GM12878 (cell line): ENCODE data around the gene GPM6B. TPM values are rescaled to one million over a fixed set of nuclear protein-coding genes. Genes with fewer than 3 reads are reported as not detected.

Experiments used
- ATAC-seq: fragments of 200-7000 bp; cut with Tn5 transposase; 3 replicates; pipeline ENCODE4 v1.9.1; 2020; ENCODE audit warnings: mild to moderate bottlenecking, moderate library complexity
- BruUV-seq: library from RNA; stranded (reverse); fragments of 400-500 nt; replicated peaks from 2 replicates; lab custom pipeline; 2021; lab: Mats Ljungman, UMichigan
- CTCF ChIA-PET: fragments of 300-600 bp; sonication (Branson Sonifier 250); formaldehyde crosslinking; extraction: SDS; loops from one replicate; lab custom pipeline; 2021; ENCODE audit warnings: inconsistent platforms; lab: Yijun Ruan, JAX
- POLR2A ChIA-PET: fragments of 350-600 bp; formaldehyde crosslinking; extraction: SDS; loops from one replicate; lab custom pipeline; 2021; ENCODE audit warnings: inconsistent platforms; lab: Charles Lee
- RAD21 ChIA-PET: fragments of 300-600 bp; sonication (Branson Sonifier 250); formaldehyde crosslinking; loops from one replicate; lab custom pipeline; 2023; ENCODE audit warnings: antibody characterized with exemption; ENCODE audit not compliant: unreplicated experiment; lab: Charles Lee
- SMC1A ChIA-PET: fragments of 300-600 bp; sonication (Branson Sonifier 250); formaldehyde crosslinking; loops from one replicate; lab custom pipeline; 2023; ENCODE audit not compliant: unreplicated experiment, uncharacterized antibody; lab: Charles Lee
- DNase-seq: peaks from one replicate; pipeline ENCODE4 v3.0.0-alpha.2; 2011; ENCODE audit warnings: low read depth, low spot score
- FAIRE-seq: peaks from 3 replicates; lab custom pipeline; 2011; peaks lifted over from hg19 to GRCh38; lab: Jason Lieb, UNC
- H2AFZ ChIP-seq: 2 replicates; pipeline ENCODE4 v1.6.0; 2011; ENCODE audit warnings: low read depth, low read length, control low read depth; ENCODE audit not compliant: control insufficient read depth
- H3K27ac ChIP-seq: 2 replicates; pipeline ENCODE4 v1.5.1; 2011; ENCODE audit warnings: control low read depth; ENCODE audit not compliant: control insufficient read depth, insufficient read depth
- H3K27me3 ChIP-seq, 2 experiments: replicated peaks in 1 of 2; 2 replicates each; pipeline versions ENCODE4 v1.6.0 to v1.6.1; 2011; ENCODE audit warnings: low read length in 1 of 2; ENCODE audit not compliant: control insufficient read depth in 2 of 2, insufficient read depth in 2 of 2
- H3K36me3 ChIP-seq, 2 experiments: 2 replicates each; pipeline ENCODE4 v1.5.1; 2011; ENCODE audit warnings: low read length in 1 of 2; ENCODE audit not compliant: control insufficient read depth in 2 of 2, insufficient read depth in 2 of 2
- H3K4me1 ChIP-seq: 2 replicates; pipeline ENCODE4 v1.6.1; 2011; ENCODE audit warnings: mild to moderate bottlenecking, low read length, moderate library complexity, mixed read lengths; ENCODE audit not compliant: control insufficient read depth, insufficient read depth
- H3K4me2 ChIP-seq: 2 replicates; pipeline ENCODE4 v1.6.0; 2011; ENCODE audit warnings: control low read depth; ENCODE audit not compliant: control insufficient read depth, insufficient read depth
- H3K4me3 ChIP-seq: fragments of 200-600 bp; sonication (generic); 2 replicates; pipeline ENCODE4 v1.5.1; 2016
- H3K79me2 ChIP-seq: 2 replicates; pipeline ENCODE4 v1.6.0; 2011; ENCODE audit warnings: low read length; ENCODE audit not compliant: control insufficient read depth, insufficient read depth
- H3K9ac ChIP-seq: 2 replicates; pipeline ENCODE4 v1.8.0; 2011; ENCODE audit warnings: low read length, control low read depth, mixed read lengths; ENCODE audit not compliant: control insufficient read depth, insufficient read depth
- H3K9me3 ChIP-seq: replicated peaks from 3 replicates; pipeline ENCODE4 v1.5.1; 2011; ENCODE audit warnings: mild to moderate bottlenecking, low read length; ENCODE audit not compliant: control insufficient read depth, insufficient read depth
- H4K20me1 ChIP-seq: 2 replicates; pipeline ENCODE4 v1.6.0; 2011; ENCODE audit not compliant: control insufficient read depth, insufficient read depth
- EGR1 ChIP-seq, 2 experiments: IDR thresholded peaks; 1 replicate in 1 of 2; 2 replicates in 1 of 2; pipeline ENCODE4 v1.6.1; 2011 to 2012; ENCODE audit warnings: low read depth in 2 of 2, low read length in 2 of 2, borderline replicate concordance in 1 of 2, mild to moderate bottlenecking in 1 of 2, moderate library complexity in 1 of 2
- EZH2 ChIP-seq: IDR thresholded peaks from 2 replicates; pipeline ENCODE4 v1.6.1; 2012; ENCODE audit warnings: low read depth, mild to moderate bottlenecking, control low read depth, inconsistent platforms, low read length, borderline replicate concordance; ENCODE audit not compliant: control insufficient read depth
- FOS ChIP-seq: IDR thresholded peaks from 3 replicates; pipeline ENCODE4 v1.6.1; 2011; ENCODE audit warnings: borderline replicate concordance; ENCODE audit not compliant: insufficient read length; ENCODE audit errors: extremely low read depth
- HCFC1 ChIP-seq: fragments of 150-350 bp; IDR thresholded peaks from 2 replicates; pipeline ENCODE4 v1.6.1; 2014; ENCODE audit warnings: low read length
- MTA3 ChIP-seq: IDR thresholded peaks from 2 replicates; pipeline ENCODE4 v1.6.1; 2012; ENCODE audit warnings: low read length, inconsistent platforms, borderline replicate concordance
- NFIC ChIP-seq: IDR thresholded peaks from 2 replicates; pipeline ENCODE4 v1.6.1; 2012; ENCODE audit warnings: low read depth, mild to moderate bottlenecking, inconsistent platforms, low read length, moderate library complexity
- POLR2AphosphoS2 ChIP-seq: IDR thresholded peaks from 2 replicates; pipeline ENCODE4 v1.6.1; 2011; ENCODE audit warnings: low read depth, mild to moderate bottlenecking, low read length, improper control_type of control experiment, moderate library complexity
- TCF3 ChIP-seq: IDR thresholded peaks from 2 replicates; pipeline ENCODE4 v1.6.1; 2012; ENCODE audit warnings: low read depth, mild to moderate bottlenecking, low read length, borderline replicate concordance; ENCODE audit not compliant: insufficient read depth
- WGBS: methylation state at CpG from one replicate; pipeline ENCODE4 v1.1.6; 2016; ENCODE audit warnings: low lambda C conversion rate; ENCODE audit not compliant: insufficient replicate concordance, insufficient coverage; ENCODE audit errors: missing lambda C conversion rate; 5-methylcytosine and 5-hydroxymethylcytosine counted together
- in situ Hi-C: fragments of 300-500 bp; cut with MboI; formaldehyde crosslinking; loops from 9 replicates; pipeline ENCODE4 v1.14.3; 2018; ENCODE audit warnings: mixed read lengths
- intact Hi-C: fragments of 100-400 bp; cut with micrococcal nuclease; formaldehyde crosslinking; loops from one replicate; pipeline ENCODE4 v1.14.2; 2022; ENCODE audit not compliant: unreplicated experiment
- polyA plus RNA-seq, 11 experiments: library from polyadenylated mRNA; depleted of rRNA in 4 of 11; unstranded in 6 of 11; stranded (reverse) in 5 of 11; fragments of >200 nt; fragmentation: Nextera tagmentation in 4 of 11; fragmentation: Illumina TruSeq in 1 of 11; extraction: Ambion mirVana in 4 of 11; extraction: Trizol in 1 of 11; gene quantifications; 1 replicate in 1 of 11; 2 replicates in 10 of 11; pipeline versions ENCODE4 v1.2.1 to v1.2.3, GENCODE V29; 2011 to 2016; ENCODE audit warnings: inconsistent platforms in 2 of 11, missing spikeins in 2 of 11, low read depth in 1 of 11
- total RNA-seq, 4 experiments: library from RNA; depleted of rRNA in 3 of 4; stranded (reverse); fragments of >200 nt in 3 of 4; fragmentation: Illumina TruSeq in 1 of 4; extraction: Trizol in 1 of 4; gene quantifications; 2 replicates each; pipeline versions ENCODE4 v1.2.1 to v1.2.3, GENCODE V29; 2013 to 2021
- TF ChIP-seq, protein P1 (sequence below): fragments of 450-650 bp; IDR thresholded peaks from 2 replicates; pipeline ENCODE4 v1.6.1; 2017; ENCODE audit warnings: mild to moderate bottlenecking, low read depth, inconsistent platforms; ENCODE audit not compliant: poor library complexity, severe bottlenecking
- TF ChIP-seq, protein P2 (sequence below): IDR thresholded peaks from 2 replicates; pipeline ENCODE4 v1.6.1; 2012; ENCODE audit warnings: low read depth, low read length, improper control_type of control experiment
- TF ChIP-seq, protein P3 (sequence below): fragments of 450-650 bp; conservative IDR thresholded peaks from 2 replicates; pipeline ENCODE4 v1.6.1; 2017; ENCODE audit warnings: mild to moderate bottlenecking, moderate library complexity

GPM6B gene
- total and polyA plus RNA-seq, 10 of the 15 experiments (the other 5 are each of a cell fraction or from before 2014, with no cell fraction given) = 0.01 to 2.6 (median 0.37) TPM; not detected in 2

DNA sequence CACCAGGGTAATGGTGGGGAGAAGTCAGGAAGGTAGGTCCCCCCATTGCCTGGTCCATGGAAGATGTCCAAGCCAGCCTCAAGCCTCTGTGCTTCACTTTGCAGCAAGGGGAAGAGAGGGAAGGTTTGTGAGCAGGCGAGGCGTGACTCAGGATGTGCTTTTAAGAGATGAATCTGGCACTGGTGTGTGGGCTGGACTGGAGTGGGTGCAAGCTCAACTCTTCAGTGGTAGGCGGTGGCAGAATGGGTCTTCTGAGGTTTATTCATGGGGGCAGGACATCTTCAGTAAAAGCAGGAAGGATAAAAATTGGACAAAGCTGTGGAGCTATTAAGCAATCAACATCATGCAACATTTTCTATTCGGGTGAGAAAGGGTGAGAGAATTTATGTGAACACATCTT is 19.4 kb downstream of the GPM6B start:
- no peaks in the 10 kb centered on the region; the same call in 2 of the 3 replicates for H3K9me3 ChIP-seq
- intact Hi-C loops (no loop called here), in situ Hi-C loops (no loop called here)
- H3K36me3 ChIP-seq = no peaks in the 10 kb centered on the region
- no peak overlapping the region for H3K27ac ChIP-seq
- no peak overlapping the region for H3K4me2 ChIP-seq
- H3K9ac ChIP-seq = no peak overlapping the region
- no peak overlapping the region for H3K4me3 ChIP-seq
- H3K79me2 ChIP-seq = no peaks in the 10 kb centered on the region
- no peaks in the 10 kb centered on the region; the same call in 1 of the 2 replicates for H3K4me1 ChIP-seq
- POLR2A ChIA-PET = no interaction called here
- ATAC-seq = no peak
- SMC1A ChIA-PET = no interaction called here
- no peaks in the 10 kb centered on the region for H4K20me1 ChIP-seq
- CTCF ChIA-PET = interaction anchor here (0.7 to 1.1 kb wide), 2 partner anchors 10 to 532 kb away, joined by 3 read pairs; no protein-coding TSS in a partner anchor
- FAIRE-seq = no peak
- WGBS = 87% methylated on average over 4 of the region's 4 CpGs
- no peaks in the 10 kb centered on the region for H3K27me3 ChIP-seq
- BruUV-seq = no TSS peak
- RAD21 ChIA-PET = no interaction called here
- no peak for TF ChIP-seq EZH2
- no peak for TF ChIP-seq TCF3
- TF ChIP-seq, protein P1, sequence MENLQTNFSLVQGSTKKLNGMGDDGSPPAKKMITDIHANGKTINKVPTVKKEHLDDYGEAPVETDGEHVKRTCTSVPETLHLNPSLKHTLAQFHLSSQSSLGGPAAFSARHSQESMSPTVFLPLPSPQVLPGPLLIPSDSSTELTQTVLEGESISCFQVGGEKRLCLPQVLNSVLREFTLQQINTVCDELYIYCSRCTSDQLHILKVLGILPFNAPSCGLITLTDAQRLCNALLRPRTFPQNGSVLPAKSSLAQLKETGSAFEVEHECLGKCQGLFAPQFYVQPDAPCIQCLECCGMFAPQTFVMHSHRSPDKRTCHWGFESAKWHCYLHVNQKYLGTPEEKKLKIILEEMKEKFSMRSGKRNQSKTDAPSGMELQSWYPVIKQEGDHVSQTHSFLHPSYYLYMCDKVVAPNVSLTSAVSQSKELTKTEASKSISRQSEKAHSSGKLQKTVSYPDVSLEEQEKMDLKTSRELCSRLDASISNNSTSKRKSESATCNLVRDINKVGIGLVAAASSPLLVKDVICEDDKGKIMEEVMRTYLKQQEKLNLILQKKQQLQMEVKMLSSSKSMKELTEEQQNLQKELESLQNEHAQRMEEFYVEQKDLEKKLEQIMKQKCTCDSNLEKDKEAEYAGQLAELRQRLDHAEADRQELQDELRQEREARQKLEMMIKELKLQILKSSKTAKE = no peak
- no peak for TF ChIP-seq MTA3
- TF ChIP-seq EGR1 (IDR thresholded peaks at IDR 0.05; ENCODE audit: borderline replicate concordance in 1 of 2, low read depth in 2 of 2, low read length in 2 of 2) = no peak
- no peak for TF ChIP-seq HCFC1
- TF ChIP-seq FOS = no peak
- TF ChIP-seq NFIC = no peak
- TF ChIP-seq, protein P2, sequence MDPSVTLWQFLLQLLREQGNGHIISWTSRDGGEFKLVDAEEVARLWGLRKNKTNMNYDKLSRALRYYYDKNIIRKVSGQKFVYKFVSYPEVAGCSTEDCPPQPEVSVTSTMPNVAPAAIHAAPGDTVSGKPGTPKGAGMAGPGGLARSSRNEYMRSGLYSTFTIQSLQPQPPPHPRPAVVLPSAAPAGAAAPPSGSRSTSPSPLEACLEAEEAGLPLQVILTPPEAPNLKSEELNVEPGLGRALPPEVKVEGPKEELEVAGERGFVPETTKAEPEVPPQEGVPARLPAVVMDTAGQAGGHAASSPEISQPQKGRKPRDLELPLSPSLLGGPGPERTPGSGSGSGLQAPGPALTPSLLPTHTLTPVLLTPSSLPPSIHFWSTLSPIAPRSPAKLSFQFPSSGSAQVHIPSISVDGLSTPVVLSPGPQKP = no peak
- TF ChIP-seq, protein P3, sequence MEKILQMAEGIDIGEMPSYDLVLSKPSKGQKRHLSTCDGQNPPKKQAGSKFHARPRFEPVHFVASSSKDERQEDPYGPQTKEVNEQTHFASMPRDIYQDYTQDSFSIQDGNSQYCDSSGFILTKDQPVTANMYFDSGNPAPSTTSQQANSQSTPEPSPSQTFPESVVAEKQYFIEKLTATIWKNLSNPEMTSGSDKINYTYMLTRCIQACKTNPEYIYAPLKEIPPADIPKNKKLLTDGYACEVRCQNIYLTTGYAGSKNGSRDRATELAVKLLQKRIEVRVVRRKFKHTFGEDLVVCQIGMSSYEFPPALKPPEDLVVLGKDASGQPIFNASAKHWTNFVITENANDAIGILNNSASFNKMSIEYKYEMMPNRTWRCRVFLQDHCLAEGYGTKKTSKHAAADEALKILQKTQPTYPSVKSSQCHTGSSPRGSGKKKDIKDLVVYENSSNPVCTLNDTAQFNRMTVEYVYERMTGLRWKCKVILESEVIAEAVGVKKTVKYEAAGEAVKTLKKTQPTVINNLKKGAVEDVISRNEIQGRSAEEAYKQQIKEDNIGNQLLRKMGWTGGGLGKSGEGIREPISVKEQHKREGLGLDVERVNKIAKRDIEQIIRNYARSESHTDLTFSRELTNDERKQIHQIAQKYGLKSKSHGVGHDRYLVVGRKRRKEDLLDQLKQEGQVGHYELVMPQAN = no peak
- no peak for TF ChIP-seq POLR2AphosphoS2
- TF ChIP-seq, all 136 proteins: peak for 0
- DNase-seq = no peak
- no peak overlapping the region for H2AFZ ChIP-seq
